ENCODE measurements around the gene LEP. TPM values are rescaled to one million over a fixed set of nuclear protein-coding genes. Genes with fewer than 3 reads are reported as not detected.
A peak's percentile ranks its signal among the peaks of the same experiment; 100 is the strongest.

LEP gene
- total RNA-seq, 4 donors from 2014 or later, result 0.27 TPM; not detected in 3

GRCh38 chr7:128207609-128208008 lies 33.5 kb upstream of the LEP start:
- no peak for TF ChIP-seq CTCF (IDR thresholded peaks at IDR 0.05)
- TF ChIP-seq POLR2A (IDR thresholded peaks at IDR 0.05), result no peak
- no peaks in the 10 kb centered on the region for H3K4me1 ChIP-seq
- H3K36me3 ChIP-seq, result no peaks in the 10 kb centered on the region
- H3K27ac ChIP-seq, result no peak overlapping the region
- no peak for DNase-seq
- no peaks in the 10 kb centered on the region for H3K27me3 ChIP-seq
- H3K9me3 ChIP-seq, result no peaks in the 10 kb centered on the region
- H3K4me3 ChIP-seq, result no peak overlapping the region

- Histone ChIP-seq H3K36me3 (no peaks in the 10 kb centered on the region), H3K4me1 (no peaks in the 10 kb centered on the region), H3K9me3 (no peaks in the 10 kb centered on the region), H3K27ac (no peak overlapping the region), H3K4me3 (no peak overlapping the region), H3K27me3 (no peaks in the 10 kb centered on the region)
- DNase-seq, result peak; percentile 55 to 82 (median 69)
- TF ChIP-seq CTCF (IDR thresholded peaks at IDR 0.05) (peak; percentile 93 to 99 (median 98)), POLR2A (IDR thresholded peaks at IDR 0.05) (no peak)
Measured at GRCh38 chr7:128209229-128210035, 31.6 kb upstream of the LEP start.

GRCh38 chr7:128210036-128210347 lies 31.1 kb upstream of the LEP start:
- H3K27me3 ChIP-seq, result no peaks in the 10 kb centered on the region

GRCh38 chr7:128210590-128211570 lies 30.2 kb upstream of the LEP start:
- H3K4me3 ChIP-seq, result no peak overlapping the region
- H3K36me3 ChIP-seq, result no peaks in the 10 kb centered on the region
- TF ChIP-seq CTCF (IDR thresholded peaks at IDR 0.05) (no peak), POLR2A (IDR thresholded peaks at IDR 0.05) (no peak)
- no peaks in the 10 kb centered on the region for H3K27me3 ChIP-seq
- no peaks in the 10 kb centered on the region for H3K4me1 ChIP-seq
- no peaks in the 10 kb centered on the region for H3K9me3 ChIP-seq
- H3K27ac ChIP-seq, result no peak overlapping the region
- no peak for DNase-seq

More at GRCh38 chr7:128210036-128210347, 31.1 kb upstream of the LEP start:
- no peak for TF ChIP-seq CTCF (IDR thresholded peaks at IDR 0.05)
- no peak for TF ChIP-seq POLR2A (IDR thresholded peaks at IDR 0.05)
- no peak for DNase-seq
- Histone ChIP-seq H3K9me3 (no peaks in the 10 kb centered on the region), H3K4me3 (no peak overlapping the region), H3K4me1 (no peaks in the 10 kb centered on the region), H3K36me3 (no peaks in the 10 kb centered on the region), H3K27ac (no peak overlapping the region)

- Histone ChIP-seq H3K36me3 (no peaks in the 10 kb centered on the region), H3K4me3 (no peak overlapping the region), H3K4me1 (no peaks in the 10 kb centered on the region), H3K9me3 (no peaks in the 10 kb centered on the region), H3K27ac (no peak overlapping the region), H3K27me3 (no peaks in the 10 kb centered on the region)
- no peak for DNase-seq
- TF ChIP-seq POLR2A (IDR thresholded peaks at IDR 0.05) (no peak), CTCF (IDR thresholded peaks at IDR 0.05) (no peak)
Measured at GRCh38 chr7:128211626-128212025, 29.5 kb upstream of the LEP start.

Measured in Peyer's patch (tissue), 4 donors.